SK-N-MC (cell line): ENCODE measurements around the gene ALG9.

Source experiments
- EZH2 ChIP-seq: fragments of 200-600 bp; sonication (generic); IDR thresholded peaks from one replicate; pipeline ENCODE4 v1.6.1; 2017; ENCODE audit warnings: antibody characterized with exemption
- POLR2AphosphoS5 ChIP-seq: IDR thresholded peaks from 2 replicates; pipeline ENCODE4 v1.6.1; 2012; ENCODE audit warnings: mild to moderate bottlenecking, low read depth, low read length, borderline replicate concordance

DNA sequence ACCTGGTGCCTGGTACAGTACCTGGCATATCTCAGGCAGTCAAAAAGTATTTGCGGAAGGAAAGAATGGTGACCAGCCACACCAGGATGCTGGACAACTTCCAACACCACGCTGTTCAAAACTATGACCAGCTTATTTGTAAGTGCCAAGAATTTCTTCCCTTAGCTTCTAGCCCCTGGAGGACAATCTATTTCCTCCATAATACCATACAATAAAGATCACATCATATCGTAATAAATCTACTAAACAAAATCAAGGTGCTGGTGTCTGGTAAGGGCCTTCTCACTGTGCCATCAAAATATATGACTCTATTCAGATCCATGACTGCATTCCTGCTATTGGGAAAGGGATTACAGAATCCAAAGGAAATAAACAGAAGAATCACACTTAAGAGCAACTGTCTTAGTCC, 51.5 kb downstream of the ALG9 start:
- TF ChIP-seq POLR2AphosphoS5 = no peak
- TF ChIP-seq EZH2 = no peak
